Adrenal gland (tissue), 12 donors: Measurements from ENCODE around the gene SLC5A5. TPM values are rescaled to one million over a fixed set of nuclear protein-coding genes. Genes with fewer than 3 reads are reported as not detected.
"Not testable (repeated sequence)": the region's sequence is repeated elsewhere in the genome, so short reads cannot be mapped to it uniquely, and the experiment has no call there.

Source experiments
- DNase-seq, 7 donors: peaks; one replicate each; pipeline ENCODE4 v3.0.0-alpha.2; 2019 to 2020
- H3K27ac ChIP-seq, 5 donors: fragments of 200-600 bp; sonication (generic) in 4 of 5; 1 replicate in 3 of 5; 2 replicates in 2 of 5; pipeline versions ENCODE4 v1.5.1 to v1.8.0; 2016 to 2020; ENCODE audit warnings: mild to moderate bottlenecking in 1 of 5
- H3K27me3 ChIP-seq: fragments of 200-600 bp; 2 replicates; pipeline ENCODE4 v1.8.0; 2021
- H3K36me3 ChIP-seq, 2 donors: fragments of 200-600 bp; replicated peaks in 1 of 2; 1 replicate in 1 of 2; 2 replicates in 1 of 2; pipeline versions ENCODE4 v1.5.1 to v1.8.0; 2018 to 2022
- H3K4me1 ChIP-seq, 2 donors: fragments of 200-600 bp; replicated peaks in 1 of 2; 1 replicate in 1 of 2; 2 replicates in 1 of 2; pipeline versions ENCODE4 v1.5.1 to v1.8.0; 2018 to 2021
- H3K4me3 ChIP-seq, 4 donors: fragments of 200-600 bp; sonication (generic) in 3 of 4; one replicate each; pipeline ENCODE4 v1.5.1; 2016 to 2018
- H3K9me3 ChIP-seq, 3 donors: fragments of 200-600 bp; sonication (generic) in 1 of 3; replicated peaks in 1 of 3; 1 replicate in 2 of 3; 2 replicates in 1 of 3; pipeline versions ENCODE4 v1.5.1 to v1.8.0; 2016 to 2021
- POLR2A ChIP-seq, 2 donors: fragments of 450-650 bp; IDR thresholded peaks; one replicate each; pipeline ENCODE4 v1.6.1; 2017; ENCODE audit warnings: antibody characterized with exemption in 2 of 2, mild to moderate bottlenecking in 2 of 2, moderate library complexity in 1 of 2
- WGBS, 4 donors: extraction: QIAGEN DNeasy Blood & Tissue Kit in 2 of 4; methylation state at CpG; one replicate each; pipeline versions ENCODE4 v1.1.5 to v1.1.7; 2013 to 2017; 5-methylcytosine and 5-hydroxymethylcytosine counted together
- intact Hi-C, 2 donors: fragments of 100-400 bp; cut with DNase I; formaldehyde crosslinking; loops; one replicate each; pipeline versions ENCODE4 v1.14.1 to v1.15.0; 2022 to 2023
- polyA plus RNA-seq, 3 donors: library from polyadenylated mRNA; stranded (reverse); fragments of 200-250 nt in 2 of 3; fragments of 350-450 nt in 1 of 3; fragmentation: Illumina TruSeq in 1 of 3; extraction: RNeasy Lipid Tissue Mini Kit (QIAGEN cat#74804) in 1 of 3; gene quantifications; one replicate each; pipeline ENCODE4 v1.2.3, GENCODE V29; 2013 to 2014
- total RNA-seq, 9 donors: library from RNA; depleted of rRNA in 4 of 9; stranded (reverse); fragments of >200 nt in 4 of 9; fragments of 120-200 nt in 1 of 9; fragmentation: NEBNext Ultra II Directional in 1 of 9; extraction: Animal tissue kit (Norgen Biotek cat#: 25700) in 1 of 9; gene quantifications; one replicate each; pipeline versions ENCODE4 v1.1.0 to v1.2.4, GENCODE V29; 2013 to 2023
- TF ChIP-seq, protein P1 (sequence below), 6 experiments: fragments of 450-650 bp in 4 of 6; fragments of 200-600 bp in 2 of 6; sonication (generic) in 1 of 6; IDR thresholded peaks; 1 replicate in 5 of 6; 2 replicates in 1 of 6; pipeline versions ENCODE4 v1.5.1 to v1.8.0; 2016 to 2021; ENCODE audit warnings: antibody characterized with exemption in 6 of 6, mild to moderate bottlenecking in 2 of 6, moderate library complexity in 1 of 6
- donor health status: healthy with polysubstance abuse.
- donor health status: Bipolar disorder and iron deficiency.
- donor health status: DM: yes; HTN: yes; CAD: no.
- donor health status: DM: no; HTN: no; CAD: no.
- donor health status: DM: no; HTN: no; CAD: no.
- donor health status: DM: yes; HTN: yes; CAD: no.

The SLC5A5 gene
- total and polyA plus RNA-seq, 12 donors, result 0.03 TPM; not detected in 11

DNA sequence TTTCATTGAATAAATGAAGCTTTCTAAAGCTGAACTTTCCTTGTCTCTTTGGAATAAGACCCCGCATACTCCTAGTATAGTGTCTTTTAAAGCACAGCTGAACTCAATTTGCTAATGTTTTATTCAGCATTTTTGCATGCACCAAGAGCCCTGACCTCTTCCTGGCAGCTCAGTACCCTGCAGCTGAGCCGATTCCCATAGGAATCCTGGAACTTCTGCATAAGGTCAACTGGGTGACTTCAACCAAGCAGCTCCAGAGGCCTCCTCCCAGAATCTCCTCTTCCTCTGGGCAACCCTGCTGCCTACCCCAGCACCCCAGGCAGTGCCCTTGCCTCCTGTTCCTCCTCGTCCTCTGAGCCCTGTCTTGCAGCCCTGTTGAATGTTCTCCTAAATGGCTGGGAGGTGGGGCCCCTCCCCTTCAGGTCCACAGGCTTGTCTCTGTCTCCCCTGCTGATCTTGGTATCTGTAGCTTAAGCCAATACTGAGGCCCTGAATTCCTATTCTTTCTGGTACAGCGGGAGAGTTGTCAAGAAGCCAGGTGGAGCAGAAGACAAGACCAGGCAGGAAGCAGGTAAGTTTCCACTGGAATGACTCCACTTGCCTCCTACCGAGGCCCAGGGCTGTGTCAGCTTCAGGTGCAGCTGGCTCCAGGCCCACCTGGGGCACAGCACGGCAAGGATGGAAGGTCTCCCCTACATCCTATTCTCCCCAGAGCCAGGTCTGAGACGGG lies 37.4 kb downstream of the SLC5A5 start:
- Histone ChIP-seq H3K27me3 (peaks cover 5% of the 10 kb centered on the region), H3K36me3 (no peaks in the 10 kb centered on the region), H3K27ac (no peak overlapping the region), H3K4me1 (no peaks in the 10 kb centered on the region), H3K9me3 (peaks cover 0 to 4% (median 0%) of the 10 kb centered on the region in 3 donors), H3K4me3 (no peak overlapping the region)
- intact Hi-C loops, result no loop called here
- DNase-seq, result no peak
- 57 to 63% (median 61%) methylated on average over 4 to 7 of the region's 7 CpGs for WGBS, 4 donors
- TF ChIP-seq, protein P1, sequence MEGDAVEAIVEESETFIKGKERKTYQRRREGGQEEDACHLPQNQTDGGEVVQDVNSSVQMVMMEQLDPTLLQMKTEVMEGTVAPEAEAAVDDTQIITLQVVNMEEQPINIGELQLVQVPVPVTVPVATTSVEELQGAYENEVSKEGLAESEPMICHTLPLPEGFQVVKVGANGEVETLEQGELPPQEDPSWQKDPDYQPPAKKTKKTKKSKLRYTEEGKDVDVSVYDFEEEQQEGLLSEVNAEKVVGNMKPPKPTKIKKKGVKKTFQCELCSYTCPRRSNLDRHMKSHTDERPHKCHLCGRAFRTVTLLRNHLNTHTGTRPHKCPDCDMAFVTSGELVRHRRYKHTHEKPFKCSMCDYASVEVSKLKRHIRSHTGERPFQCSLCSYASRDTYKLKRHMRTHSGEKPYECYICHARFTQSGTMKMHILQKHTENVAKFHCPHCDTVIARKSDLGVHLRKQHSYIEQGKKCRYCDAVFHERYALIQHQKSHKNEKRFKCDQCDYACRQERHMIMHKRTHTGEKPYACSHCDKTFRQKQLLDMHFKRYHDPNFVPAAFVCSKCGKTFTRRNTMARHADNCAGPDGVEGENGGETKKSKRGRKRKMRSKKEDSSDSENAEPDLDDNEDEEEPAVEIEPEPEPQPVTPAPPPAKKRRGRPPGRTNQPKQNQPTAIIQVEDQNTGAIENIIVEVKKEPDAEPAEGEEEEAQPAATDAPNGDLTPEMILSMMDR (IDR thresholded peaks at IDR 0.05), result no peak
- no peak for TF ChIP-seq POLR2A (IDR thresholded peaks at IDR 0.05)

DNA sequence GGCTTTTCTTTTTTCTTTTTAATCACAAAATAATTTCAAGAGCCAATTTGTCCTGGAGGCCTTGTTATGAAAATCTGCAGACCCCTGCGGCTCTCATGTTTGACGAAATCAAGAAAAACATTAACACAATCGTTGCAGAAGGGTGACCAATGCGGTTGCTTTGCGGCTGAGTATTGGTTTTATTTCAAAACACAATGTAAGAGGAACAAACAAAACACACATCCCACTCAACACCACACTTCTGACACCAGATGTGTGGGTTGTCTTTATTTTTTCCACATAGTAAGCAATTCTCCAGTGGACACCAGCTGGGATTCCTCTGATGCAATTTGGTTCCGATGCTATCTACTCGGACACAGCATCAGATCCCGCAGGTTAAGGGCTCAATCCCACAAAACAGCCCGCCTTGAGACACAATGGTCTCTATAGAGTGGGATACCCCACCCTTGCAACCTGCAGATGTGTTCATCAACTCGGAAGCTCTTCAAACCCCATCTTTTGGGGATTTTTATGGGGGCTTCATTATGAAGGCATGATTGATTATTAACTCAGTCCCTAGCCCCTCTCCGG lies 39.1 kb downstream of the SLC5A5 start:
- DNase-seq, result no peak
- H3K27ac ChIP-seq, result no peak overlapping the region
- 69 to 80% (median 75%) methylated on average over 8 to 11 of the region's 11 CpGs for WGBS, 4 donors
- H3K36me3 ChIP-seq, result no peaks in the 10 kb centered on the region
- H3K4me3 ChIP-seq, result no peak overlapping the region
- TF ChIP-seq POLR2A (IDR thresholded peaks at IDR 0.05), result no peak
- TF ChIP-seq, protein P1 (IDR thresholded peaks at IDR 0.05), result no peak
- H3K27me3 ChIP-seq, result peaks cover 5% of the 10 kb centered on the region
- intact Hi-C loops, result no loop called here
- peaks cover 0 to 4% (median 0%) of the 10 kb centered on the region in 3 donors for H3K9me3 ChIP-seq
- no peaks in the 10 kb centered on the region for H3K4me1 ChIP-seq

DNA sequence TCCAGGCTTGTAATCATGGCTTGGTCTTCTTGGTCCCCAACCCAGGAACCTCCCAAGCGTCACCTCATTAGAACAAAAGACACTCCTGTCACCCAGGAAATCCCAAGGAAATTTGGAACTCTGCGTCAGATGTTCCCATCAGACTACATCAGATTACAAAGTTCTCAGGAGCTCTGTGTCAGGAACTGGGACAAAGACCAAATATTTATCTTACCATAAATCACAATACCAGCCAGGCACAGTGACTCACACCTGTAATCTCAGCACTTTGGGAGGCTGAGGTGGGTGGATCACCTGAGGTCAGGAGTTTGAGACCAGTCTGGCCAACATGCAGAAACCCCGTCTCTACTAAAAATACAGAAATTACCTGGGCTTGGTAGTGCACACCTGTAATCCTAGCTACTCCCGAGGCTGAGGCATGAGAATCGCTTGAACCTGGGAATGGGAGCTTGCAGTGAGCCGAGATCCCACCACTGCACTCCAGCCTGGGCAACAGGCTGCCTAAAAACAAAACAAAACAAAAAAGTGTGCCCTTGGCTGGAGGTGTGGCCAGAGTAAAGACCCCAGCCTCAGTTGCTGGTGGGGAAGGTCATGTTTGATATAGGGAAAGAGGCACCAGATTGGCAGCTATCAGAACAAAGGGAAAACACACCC lies 44.3 kb downstream of the SLC5A5 start:
- no peak overlapping the region for H3K4me3 ChIP-seq
- intact Hi-C loops, result no loop called here
- no peaks in the 10 kb centered on the region for H3K4me1 ChIP-seq
- H3K9me3 ChIP-seq, result no peaks in the 10 kb centered on the region
- 62 to 76% (median 65%) methylated on average over 6 of the region's 6 CpGs for WGBS, 4 donors
- DNase-seq, result no peak
- H3K36me3 ChIP-seq, result no peaks in the 10 kb centered on the region
- peaks cover 5% of the 10 kb centered on the region for H3K27me3 ChIP-seq
- TF ChIP-seq, protein P1 (IDR thresholded peaks at IDR 0.05), result no peak
- no peak for TF ChIP-seq POLR2A (IDR thresholded peaks at IDR 0.05)
- no peak overlapping the region for H3K27ac ChIP-seq

DNA sequence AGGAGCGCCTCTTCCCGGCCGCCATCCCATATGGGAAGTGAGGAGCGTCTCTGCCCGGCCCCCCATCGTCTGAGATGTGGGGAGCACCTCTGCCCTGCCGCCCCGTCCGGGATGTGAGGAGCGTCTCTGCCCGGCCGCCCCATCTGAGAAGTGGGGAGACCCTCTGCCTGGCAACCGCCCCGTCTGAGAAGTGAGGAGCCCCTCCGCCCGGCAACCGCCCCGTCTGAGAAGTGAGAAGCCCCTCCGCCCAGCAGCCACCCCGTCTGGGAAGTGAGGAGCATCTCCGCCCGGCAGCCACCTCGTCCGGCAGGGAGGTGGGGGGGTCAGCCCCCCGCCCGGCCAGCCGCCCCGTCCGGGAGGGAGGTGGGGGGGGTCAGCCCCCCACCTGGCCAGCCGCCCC lies 46.4 kb downstream of the SLC5A5 start:
- intact Hi-C loops, result not testable (repeated sequence)
- 81 to 100% (median 91%) methylated on average over 3 to 29 of the region's 30 CpGs; no CpG with 5 or more reads in 1 of the 4 donors for WGBS, 4 donors

DNA sequence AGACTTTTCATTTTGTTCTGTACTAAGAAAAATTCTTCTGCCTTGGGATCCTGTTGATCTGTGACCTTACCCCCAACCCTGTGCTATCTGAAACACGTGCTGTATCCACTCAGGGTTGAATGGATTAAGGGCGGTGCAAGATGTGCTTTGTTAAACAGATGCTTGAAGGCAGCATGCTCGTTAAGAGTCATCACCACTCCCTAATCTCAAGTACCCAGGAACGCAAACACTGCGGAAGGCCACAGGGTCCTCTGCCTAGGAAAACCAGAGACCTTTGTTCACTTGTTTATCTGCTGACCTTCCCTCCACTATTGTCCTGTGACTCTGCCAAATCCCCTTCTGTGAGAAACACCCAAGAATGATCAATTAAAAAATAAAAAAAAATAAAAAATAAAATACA lies 47.4 kb downstream of the SLC5A5 start:
- H3K4me3 ChIP-seq, DNase-seq, H3K27me3 ChIP-seq, H3K27ac ChIP-seq, H3K36me3 ChIP-seq, H3K4me1 ChIP-seq, H3K9me3 ChIP-seq, intact Hi-C loops: not testable (repeated sequence)
- WGBS, 4 donors, result 71 to 92% (median 79%) methylated on average over 2 to 5 of the region's 5 CpGs

More for the DNA sequence above, 46.4 kb downstream of the SLC5A5 start:
- not testable (repeated sequence) for H3K27me3 ChIP-seq, H3K4me3 ChIP-seq, DNase-seq, H3K9me3 ChIP-seq, H3K4me1 ChIP-seq, H3K36me3 ChIP-seq, H3K27ac ChIP-seq
